Esophagus squamous epithelium (tissue), 5 donors: ENCODE results near the gene PPARA. TPM values are rescaled to one million over a fixed set of nuclear protein-coding genes. Genes with fewer than 3 reads are reported as not detected.

ENCODE experiments used
- DNase-seq: peaks from one replicate; lab custom pipeline; 2025; lab: John Stamatoyannopoulos, UW
- H3K27ac ChIP-seq, 4 donors: fragments of 200-600 bp; sonication (generic); one replicate each; pipeline ENCODE4 v1.5.1; 2016 to 2019; ENCODE audit warnings: mild to moderate bottlenecking in 1 of 4
- H3K27me3 ChIP-seq, 4 donors: fragments of 200-600 bp; sonication (generic); 1 replicate in 3 of 4; 2 replicates in 1 of 4; pipeline versions ENCODE4 v1.5.1 to v1.6.0; 2017 to 2021; ENCODE audit warnings: antibody characterized with exemption in 1 of 4
- H3K36me3 ChIP-seq, 3 donors: fragments of 200-600 bp; sonication (generic); one replicate each; pipeline ENCODE4 v1.5.1; 2016 to 2019
- H3K4me1 ChIP-seq, 3 donors: fragments of 200-600 bp; sonication (generic); one replicate each; pipeline ENCODE4 v1.5.1; 2017 to 2019
- H3K4me3 ChIP-seq, 4 donors: fragments of 200-600 bp; sonication (generic); 1 replicate in 3 of 4; 2 replicates in 1 of 4; pipeline ENCODE4 v1.5.1; 2016 to 2019; ENCODE audit warnings: mild to moderate bottlenecking in 2 of 4, moderate library complexity in 1 of 4
- H3K9me3 ChIP-seq, 3 donors: fragments of 200-600 bp; sonication (generic); one replicate each; pipeline ENCODE4 v1.5.1; 2016 to 2019
- CTCF ChIP-seq, 6 experiments: fragments of 450-650 bp in 4 of 6; fragments of 200-600 bp in 2 of 6; sonication (generic) in 2 of 6; IDR thresholded peaks; one replicate each; pipeline ENCODE4 v1.5.1; 2016 to 2019; ENCODE audit warnings: antibody characterized with exemption in 6 of 6, mild to moderate bottlenecking in 4 of 6, moderate library complexity in 4 of 6
- POLR2A ChIP-seq, 4 donors: fragments of 450-650 bp; IDR thresholded peaks; one replicate each; pipeline ENCODE4 v1.6.1; 2017; ENCODE audit warnings: antibody characterized with exemption in 4 of 4, mild to moderate bottlenecking in 4 of 4, moderate library complexity in 3 of 4
- WGBS, 2 donors: methylation state at CpG; one replicate each; pipeline ENCODE4 v1.1.5; 2018; 5-methylcytosine and 5-hydroxymethylcytosine counted together
- intact Hi-C: fragments of 100-400 bp; cut with DNase I; formaldehyde crosslinking; loops from one replicate; pipeline ENCODE4 v1.15.0; 2022
- total RNA-seq, 4 donors: library from RNA; depleted of rRNA; stranded (reverse); fragments of >200 nt; gene quantifications; one replicate each; pipeline ENCODE4 v1.1.0, GENCODE V29; 2016
- donor health status: DM: yes; HTN: yes; CAD: no.

Gene PPARA
- total RNA-seq, 4 donors from 2014 or later: 7.7 to 18.5 (median 10.1) TPM

- TF ChIP-seq POLR2A (IDR thresholded peaks at IDR 0.05) (no peak), CTCF (IDR thresholded peaks at IDR 0.05) (no peak)
- Histone ChIP-seq H3K4me3 (no peak overlapping the region), H3K9me3 (no peaks in the 10 kb centered on the region), H3K27ac (no peak overlapping the region), H3K36me3 (no peaks in the 10 kb centered on the region), H3K4me1 (peaks cover 3 to 38% (median 13%) of the 10 kb centered on the region in 3 donors), H3K27me3 (no peaks in the 10 kb centered on the region)
- WGBS, 2 donors: 81 to 91% methylated on average over 5 to 7 of the region's 15 CpGs
- no peak for DNase-seq
- intact Hi-C loops: loop anchor here (5.0 to 10.0 kb wide), 2 partner anchors 188 to 411 kb away; partner anchors contain the start of gene CELSR1
These were observed 26.5 kb upstream of the PPARA start for GRCh38 chr22:46123694-46124382.

- Histone ChIP-seq H3K27ac (no peak overlapping the region), H3K4me1 (peaks cover 3 to 38% (median 10%) of the 10 kb centered on the region in 3 donors), H3K27me3 (no peaks in the 10 kb centered on the region), H3K9me3 (no peaks in the 10 kb centered on the region), H3K36me3 (no peaks in the 10 kb centered on the region), H3K4me3 (no peak overlapping the region)
- DNase-seq: no peak
- intact Hi-C loops: loop anchor here (5.0 to 10.0 kb wide), 2 partner anchors 188 to 410 kb away; partner anchors contain the start of gene CELSR1
- 81 to 82% methylated on average over 4 to 5 of the region's 12 CpGs for WGBS, 2 donors
- no peak for TF ChIP-seq POLR2A (IDR thresholded peaks at IDR 0.05)
- no peak for TF ChIP-seq CTCF (IDR thresholded peaks at IDR 0.05)
These were observed 25.8 kb upstream of the PPARA start for GRCh38 chr22:46124383-46125144.

- no peak for TF ChIP-seq POLR2A (IDR thresholded peaks at IDR 0.05)
- TF ChIP-seq CTCF (IDR thresholded peaks at IDR 0.05): no peak
- H3K36me3 ChIP-seq: no peaks in the 10 kb centered on the region
- 81 to 94% methylated on average over 2 to 3 of the region's 7 CpGs for WGBS, 2 donors
- H3K9me3 ChIP-seq: no peaks in the 10 kb centered on the region
- H3K27me3 ChIP-seq: no peaks in the 10 kb centered on the region
- DNase-seq: no peak
- no peak overlapping the region for H3K27ac ChIP-seq
- peaks cover 3 to 38% (median 6%) of the 10 kb centered on the region in 3 donors for H3K4me1 ChIP-seq
- H3K4me3 ChIP-seq: no peak overlapping the region
- intact Hi-C loops: loop anchor here (10.0 kb wide), 1 partner anchor 409 kb away; the partner anchor contains the start of gene CELSR1
These were observed 25.0 kb upstream of the PPARA start for GRCh38 chr22:46125311-46125710.

- 69% methylated on average over 8 of the region's 33 CpGs; no CpG with 5 or more reads in 1 of the 2 donors for WGBS, 2 donors
- peaks cover 3 to 35% (median 6%) of the 10 kb centered on the region in 3 donors for H3K4me1 ChIP-seq
- H3K9me3 ChIP-seq: no peaks in the 10 kb centered on the region
- no peak overlapping the region for H3K4me3 ChIP-seq
- H3K27me3 ChIP-seq: no peaks in the 10 kb centered on the region
- no peak for DNase-seq
- TF ChIP-seq CTCF (IDR thresholded peaks at IDR 0.05) (no peak), POLR2A (IDR thresholded peaks at IDR 0.05) (no peak)
- intact Hi-C loops: loop anchor here (10.0 kb wide), 1 partner anchor 409 kb away; the partner anchor contains the start of gene CELSR1
- peak overlapping the region in 1 of 4 donors; percentile 58 for H3K27ac ChIP-seq
- H3K36me3 ChIP-seq: no peaks in the 10 kb centered on the region
These were observed 24.2 kb upstream of the PPARA start for GRCh38 chr22:46125816-46126765.
